Measurements from ENCODE around the gene MGAT5B. TPM values are rescaled to one million over a fixed set of nuclear protein-coding genes. Genes with fewer than 3 reads are reported as not detected.

MGAT5B gene
- total RNA-seq, 1 experiment from 2014 or later: 4.4 TPM

GRCh38 chr17:76948726-76949342 is 80.6 kb downstream of the MGAT5B start:
- H3K27ac ChIP-seq (ENCODE audit: low read depth, low read length): no peak overlapping the region
- no peaks in the 10 kb centered on the region for H3K27me3 ChIP-seq (ENCODE audit: insufficient read depth, low read length)
- no peaks in the 10 kb centered on the region for H3K36me3 ChIP-seq (ENCODE audit: control insufficient read depth in 1 of 2, insufficient read depth in 2 of 2, low read length in 2 of 2)
- ATAC-seq: no peak
- intact Hi-C loops (cut with micrococcal nuclease): no loop called here
- no peak for TF ChIP-seq ELF1 (IDR thresholded peaks at IDR 0.05; ENCODE audit: borderline replicate concordance, low read depth)
- no peak for TF ChIP-seq EGR1 (IDR thresholded peaks at IDR 0.05; ENCODE audit: low read depth)
- no peak for TF ChIP-seq ZNF274 (IDR thresholded peaks at IDR 0.05; ENCODE audit: low read depth, low read length)
- TF ChIP-seq SP1 (IDR thresholded peaks at IDR 0.05; ENCODE audit: low read depth): no peak
- no peak for TF ChIP-seq POLR2AphosphoS5 (IDR thresholded peaks at IDR 0.05; ENCODE audit: low read depth, low read length)
- TF ChIP-seq EZH2 (IDR thresholded peaks at IDR 0.05): no peak
- no peak for TF ChIP-seq REST (IDR thresholded peaks at IDR 0.05; ENCODE audit: low read depth)
- TF ChIP-seq RAD21 (IDR thresholded peaks at IDR 0.05; ENCODE audit: low read depth): no peak
- no peak for TF ChIP-seq FOSL1 (IDR thresholded peaks at IDR 0.05; ENCODE audit: low read depth)
- no peak for TF ChIP-seq MAX (IDR thresholded peaks at IDR 0.05)
- TF ChIP-seq CEBPB (IDR thresholded peaks at IDR 0.05; ENCODE audit: low read depth): no peak
- TF ChIP-seq ZBTB33 (IDR thresholded peaks at IDR 0.05; ENCODE audit: extremely low read depth, insufficient replicate concordance, low read length): no peak
- no peak for TF ChIP-seq CBX3 (IDR thresholded peaks at IDR 0.05; ENCODE audit: low read depth)
- TF ChIP-seq ZFX (IDR thresholded peaks at IDR 0.05): no peak
- no peak for TF ChIP-seq SIN3A (IDR thresholded peaks at IDR 0.05; ENCODE audit: low read depth)
- no peak for TF ChIP-seq SRF (IDR thresholded peaks at IDR 0.05; ENCODE audit: low read depth)
- TF ChIP-seq JUND (IDR thresholded peaks at IDR 0.05): no peak
- no peak for TF ChIP-seq YY1 (IDR thresholded peaks at IDR 0.05; ENCODE audit: extremely low read depth, insufficient replicate concordance, low read depth, low read length)
- H2AFZ ChIP-seq (ENCODE audit: low read depth, low read length, poor library complexity, severe bottlenecking): no peak overlapping the region
- H3K4me3 ChIP-seq (replicated peaks in 1 of 2; ENCODE audit: low read depth in 1 of 2, low read length in 2 of 2): no peak overlapping the region
- ChIA-PET CTCF (no interaction called here), RAD21 (ENCODE audit: low non-redundant PET in 1 of 2, low total read pairs in 2 of 2, uncharacterized antibody in 2 of 2, unreplicated experiment in 2 of 2) (no interaction called here), POLR2A (no interaction called here)
- H3K9me3 ChIP-seq (ENCODE audit: control insufficient read depth in 1 of 2, insufficient read depth in 1 of 2, low read depth in 1 of 2, low read length in 2 of 2): no peaks in the 10 kb centered on the region
- H4K20me1 ChIP-seq (ENCODE audit: insufficient read depth): no peaks in the 10 kb centered on the region
- no peak for DNase-seq (ENCODE audit: low read depth, low spot score)
- no peaks in the 10 kb centered on the region for H3K79me2 ChIP-seq (ENCODE audit: insufficient read depth, low read length)
- no peak overlapping the region for H3K4me2 ChIP-seq (ENCODE audit: low read length)
- BruUV-seq (replicated peaks): no TSS peak
- H3K9ac ChIP-seq (ENCODE audit: low read length): no peak overlapping the region
- H3K9me2 ChIP-seq (ENCODE audit: insufficient read depth): no peaks in the 10 kb centered on the region
- H3K4me1 ChIP-seq (ENCODE audit: control insufficient read depth in 1 of 2, insufficient read depth in 2 of 2, low read length in 2 of 2): no peaks in the 10 kb centered on the region
